ENCODE measurements around the gene RGL4. TPM values are rescaled to one million over a fixed set of nuclear protein-coding genes. Genes with fewer than 3 reads are reported as not detected.

The RGL4 gene
- total and polyA plus RNA-seq, 2 of the 13 experiments (the other 11 are each of a cell fraction or from before 2014, with no cell fraction given): not detected

GRCh38 chr22:23674886-23675501 lies 15.8 kb upstream of the RGL4 start (continued):
- TF ChIP-seq HIC2 (CRISPR knock-in tag; IDR thresholded peaks at IDR 0.05; ENCODE audit: low read depth) (0 out of 2 replicates have a peak, but pooled peaks have one; percentile 1), ZBTB43 (CRISPR knock-in tag; conservative IDR thresholded peaks at IDR 0.05) (0 out of 2 replicates have a peak, but pooled peaks have one; percentile 31), SALL2 (CRISPR knock-in tag; IDR thresholded peaks at IDR 0.05) (0 out of 2 replicates have a peak, but pooled peaks have one; percentile 39), NFKB2 (CRISPR knock-in tag; IDR thresholded peaks at IDR 0.05; ENCODE audit: borderline replicate concordance) (0 out of 2 replicates have a peak, but pooled peaks have one; percentile 20), TGIF2 (CRISPR knock-in tag; IDR thresholded peaks at IDR 0.05) (0 out of 2 replicates have a peak, but pooled peaks have one; percentile 55), ZNF772 (CRISPR knock-in tag; IDR thresholded peaks at IDR 0.05) (0 out of 2 replicates have a peak, but pooled peaks have one; percentile 8), RAD51 (IDR thresholded peaks at IDR 0.05; ENCODE audit: borderline replicate concordance) (0 out of 2 replicates have a peak, but pooled peaks have one; percentile 8), ZNF777 (CRISPR knock-in tag; IDR thresholded peaks at IDR 0.05) (peak; percentile 57; the same call in 1 of the 2 replicates)
